Testis (tissue), 3 donors: ENCODE data around the gene CARMIL1. TPM values are rescaled to one million over a fixed set of nuclear protein-coding genes. Genes with fewer than 3 reads are reported as not detected.

Experiments used
- DNase-seq: peaks from one replicate; pipeline ENCODE4 v3.0.0-alpha.2; 2019
- H3K27ac ChIP-seq, 2 donors: fragments of 200-600 bp; sonication (generic); one replicate each; pipeline ENCODE4 v1.5.1; 2019
- H3K27me3 ChIP-seq: fragments of 200-600 bp; sonication (generic); one replicate; pipeline ENCODE4 v1.5.1; 2019
- H3K36me3 ChIP-seq: fragments of 200-600 bp; sonication (generic); one replicate; pipeline ENCODE4 v1.5.1; 2017; ENCODE audit warnings: low read depth; ENCODE audit errors: missing control alignments
- H3K4me1 ChIP-seq: fragments of 200-600 bp; sonication (generic); one replicate; pipeline ENCODE4 v1.5.1; 2019
- H3K4me3 ChIP-seq, 2 donors: fragments of 200-600 bp; sonication (generic); one replicate each; pipeline ENCODE4 v1.5.1; 2017 to 2019
- H3K9me3 ChIP-seq: fragments of 200-600 bp; sonication (generic); one replicate; pipeline ENCODE4 v1.5.1; 2017
- POLR2A ChIP-seq: fragments of 450-650 bp; IDR thresholded peaks from one replicate; pipeline ENCODE4 v1.6.1; 2017; ENCODE audit warnings: antibody characterized with exemption, mild to moderate bottlenecking, moderate library complexity
- WGBS, 2 donors: methylation state at CpG; one replicate each; pipeline ENCODE4 v1.1.5; 2018; 5-methylcytosine and 5-hydroxymethylcytosine counted together
- intact Hi-C: fragments of 100-400 bp; cut with DNase I; formaldehyde crosslinking; loops from one replicate; pipeline ENCODE4 v1.15.1; 2023; ENCODE audit warnings: low total_unique reads
- polyA plus RNA-seq: library from polyadenylated mRNA; stranded (reverse); fragments of 350-450 nt; fragmentation: Illumina TruSeq; extraction: RNeasy Lipid Tissue Mini Kit (QIAGEN cat#74804); gene quantifications from one replicate; pipeline ENCODE4 v1.2.3, GENCODE V29; 2014; ENCODE audit warnings: low read depth, low replicate concordance; ENCODE audit not compliant: insufficient read depth
- total RNA-seq, 2 donors: library from RNA; depleted of rRNA; stranded (reverse); fragments of >200 nt; gene quantifications; one replicate each; pipeline ENCODE4 v1.2.3, GENCODE V29; 2016
- TF ChIP-seq, protein P1 (sequence below), 3 experiments: fragments of 450-650 bp in 2 of 3; fragments of 200-600 bp in 1 of 3; sonication (generic) in 1 of 3; IDR thresholded peaks; one replicate each; pipeline ENCODE4 v1.5.1; 2016 to 2019; ENCODE audit warnings: antibody characterized with exemption in 3 of 3, mild to moderate bottlenecking in 2 of 3, moderate library complexity in 1 of 3

Gene CARMIL1
- total and polyA plus RNA-seq, 3 donors from 2014 or later, result 39.4 to 120 (median 108) TPM

- H3K36me3 ChIP-seq, result no peaks in the 10 kb centered on the region
- no peaks in the 10 kb centered on the region for H3K27me3 ChIP-seq
- intact Hi-C loops, result no loop called here
- no peaks in the 10 kb centered on the region for H3K4me1 ChIP-seq
- TF ChIP-seq POLR2A, result no peak
- TF ChIP-seq, protein P1, sequence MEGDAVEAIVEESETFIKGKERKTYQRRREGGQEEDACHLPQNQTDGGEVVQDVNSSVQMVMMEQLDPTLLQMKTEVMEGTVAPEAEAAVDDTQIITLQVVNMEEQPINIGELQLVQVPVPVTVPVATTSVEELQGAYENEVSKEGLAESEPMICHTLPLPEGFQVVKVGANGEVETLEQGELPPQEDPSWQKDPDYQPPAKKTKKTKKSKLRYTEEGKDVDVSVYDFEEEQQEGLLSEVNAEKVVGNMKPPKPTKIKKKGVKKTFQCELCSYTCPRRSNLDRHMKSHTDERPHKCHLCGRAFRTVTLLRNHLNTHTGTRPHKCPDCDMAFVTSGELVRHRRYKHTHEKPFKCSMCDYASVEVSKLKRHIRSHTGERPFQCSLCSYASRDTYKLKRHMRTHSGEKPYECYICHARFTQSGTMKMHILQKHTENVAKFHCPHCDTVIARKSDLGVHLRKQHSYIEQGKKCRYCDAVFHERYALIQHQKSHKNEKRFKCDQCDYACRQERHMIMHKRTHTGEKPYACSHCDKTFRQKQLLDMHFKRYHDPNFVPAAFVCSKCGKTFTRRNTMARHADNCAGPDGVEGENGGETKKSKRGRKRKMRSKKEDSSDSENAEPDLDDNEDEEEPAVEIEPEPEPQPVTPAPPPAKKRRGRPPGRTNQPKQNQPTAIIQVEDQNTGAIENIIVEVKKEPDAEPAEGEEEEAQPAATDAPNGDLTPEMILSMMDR (IDR thresholded peaks at IDR 0.05), result no peak
- H3K27ac ChIP-seq, result no peak overlapping the region
- H3K9me3 ChIP-seq, result no peaks in the 10 kb centered on the region
- H3K4me3 ChIP-seq, result no peak overlapping the region
- DNase-seq, result no peak
These were observed 171.5 kb downstream of the CARMIL1 start for GRCh38 chr6:25450469-25451198.

- Histone ChIP-seq H3K4me3 (peak overlapping the region in 1 of 2 donors; percentile 2), H3K4me1 (no peaks in the 10 kb centered on the region), H3K36me3 (no peaks in the 10 kb centered on the region), H3K27me3 (no peaks in the 10 kb centered on the region), H3K9me3 (no peaks in the 10 kb centered on the region), H3K27ac (no peak overlapping the region)
- TF ChIP-seq, protein P1 (IDR thresholded peaks at IDR 0.05), result no peak
- no peak for TF ChIP-seq POLR2A
- intact Hi-C loops, result no loop called here
- 84 to 85% methylated on average over 3 of the region's 3 CpGs for WGBS, 2 donors
- no peak for DNase-seq
These were observed 172.9 kb downstream of the CARMIL1 start for GRCh38 chr6:25452031-25452430.

DNA sequence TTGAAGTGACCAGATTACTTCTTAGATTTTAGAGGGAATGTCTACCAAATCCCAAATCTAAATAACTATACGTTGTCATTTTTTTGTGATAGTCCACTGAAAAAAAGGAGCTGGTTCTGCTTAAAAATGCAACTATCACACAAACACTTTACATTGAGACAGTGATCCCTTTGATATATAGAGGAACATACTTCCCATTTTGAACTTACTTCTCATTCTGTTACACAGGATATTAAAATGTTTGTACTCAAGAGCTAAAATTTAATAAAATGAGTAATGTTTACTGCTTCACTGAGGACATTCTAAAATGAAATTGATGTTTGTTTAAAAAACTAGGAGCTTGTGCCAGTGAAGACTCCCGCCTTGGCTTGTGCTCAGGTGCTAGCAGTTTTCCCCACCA is 174.1 kb downstream of the CARMIL1 start:
- no peak for DNase-seq
- Histone ChIP-seq H3K27me3 (no peaks in the 10 kb centered on the region), H3K27ac (no peak overlapping the region), H3K4me3 (no peak overlapping the region), H3K4me1 (no peaks in the 10 kb centered on the region), H3K9me3 (no peaks in the 10 kb centered on the region), H3K36me3 (no peaks in the 10 kb centered on the region)
- intact Hi-C loops, result no loop called here
- 91 to 94% methylated on average over 2 of the region's 2 CpGs for WGBS, 2 donors
- TF ChIP-seq, protein P1 (IDR thresholded peaks at IDR 0.05), result no peak
- no peak for TF ChIP-seq POLR2A

DNA sequence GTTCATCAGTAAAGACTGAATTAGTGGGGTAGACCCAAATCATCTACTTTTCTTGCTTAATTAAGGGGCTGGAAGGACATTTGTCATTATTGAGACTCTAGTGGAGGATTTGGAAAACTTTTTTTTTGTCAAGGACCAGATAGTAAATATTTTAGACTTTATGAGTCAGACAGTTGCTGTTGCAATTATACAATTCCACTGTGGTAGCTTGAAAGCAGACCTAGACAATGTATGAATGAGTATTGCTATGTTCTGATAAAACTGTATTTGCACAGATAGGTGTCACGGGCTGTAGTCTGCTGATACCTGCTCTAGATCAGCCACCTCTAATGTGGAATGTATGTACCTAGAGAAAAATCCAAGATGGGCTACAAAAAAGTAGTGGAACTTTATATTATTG is 175.0 kb downstream of the CARMIL1 start:
- no peaks in the 10 kb centered on the region for H3K4me1 ChIP-seq
- H3K27me3 ChIP-seq, result no peaks in the 10 kb centered on the region
- H3K9me3 ChIP-seq, result no peaks in the 10 kb centered on the region
- WGBS, 2 donors, result 86 to 92% methylated on average over 1 of the region's 1 CpG
- H3K4me3 ChIP-seq, result no peak overlapping the region
- TF ChIP-seq POLR2A, result no peak
- TF ChIP-seq, protein P1 (IDR thresholded peaks at IDR 0.05), result no peak
- intact Hi-C loops, result no loop called here
- H3K27ac ChIP-seq, result no peak overlapping the region
- no peak for DNase-seq
- H3K36me3 ChIP-seq, result no peaks in the 10 kb centered on the region
